ENCODE results near the gene SHB. TPM values are rescaled to one million over a fixed set of nuclear protein-coding genes. Genes with fewer than 3 reads are reported as not detected.

Gene SHB
- total RNA-seq, 1 experiment from 2014 or later: 28.7 TPM

DNA sequence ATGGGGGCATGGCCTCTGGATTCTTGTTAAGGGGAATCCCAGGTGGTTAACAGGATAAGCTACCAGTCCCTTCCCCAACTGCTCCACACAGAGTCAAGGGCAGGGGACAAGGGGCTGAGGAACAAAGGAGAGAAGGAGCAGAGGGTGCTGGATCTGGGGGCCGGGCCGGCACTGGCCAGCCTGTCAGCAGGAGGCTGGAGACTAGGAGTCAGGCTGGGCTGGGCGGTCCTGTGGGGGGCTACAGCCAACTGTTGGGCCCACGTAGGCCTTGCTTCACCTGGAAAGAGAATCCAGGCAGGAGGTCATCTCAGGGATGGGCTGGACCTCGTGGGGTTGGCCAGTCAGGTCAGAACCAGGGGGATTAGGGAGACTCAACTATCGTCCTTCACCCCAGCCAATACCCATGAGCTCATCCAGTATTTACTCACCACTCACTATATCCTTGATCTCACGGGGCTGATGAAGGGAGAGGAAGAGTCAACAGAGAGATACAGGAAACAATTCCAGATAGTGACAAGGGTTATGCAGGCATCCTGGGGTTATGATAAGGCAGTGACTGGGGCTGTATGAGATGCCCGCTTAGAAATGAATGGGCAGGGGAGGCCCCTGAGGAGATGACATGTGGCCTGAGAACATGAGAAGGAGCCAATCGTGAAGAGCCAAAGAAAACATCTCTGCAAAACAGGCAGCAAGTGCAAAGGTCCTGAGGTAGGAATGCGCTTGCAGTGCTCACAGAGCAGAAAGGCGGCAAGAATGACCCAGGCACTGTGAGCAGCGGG, 117.2 kb downstream of the SHB start:
- ChIA-PET CTCF (no interaction called here), RAD21 (ENCODE audit: low non-redundant PET in 1 of 2, low total read pairs in 2 of 2, uncharacterized antibody in 2 of 2, unreplicated experiment in 2 of 2) (no interaction called here), POLR2A (interaction anchor here (2.2 kb wide), 1 partner anchor 35 kb away, joined by 4 read pairs; no protein-coding TSS in a partner anchor)
- H3K4me3 ChIP-seq (replicated peaks in 1 of 2; ENCODE audit: low read depth in 1 of 2, low read length in 2 of 2): no peak overlapping the region
- intact Hi-C loops (cut with micrococcal nuclease): loop anchor here (5.0 kb wide), 3 partner anchors 40 to 115 kb away; partner anchors contain the start of gene SHB
- BruUV-seq (replicated peaks): no TSS peak
- ATAC-seq: no peak
- no peak for DNase-seq (ENCODE audit: low read depth, low spot score)
- TF ChIP-seq, protein P1, sequence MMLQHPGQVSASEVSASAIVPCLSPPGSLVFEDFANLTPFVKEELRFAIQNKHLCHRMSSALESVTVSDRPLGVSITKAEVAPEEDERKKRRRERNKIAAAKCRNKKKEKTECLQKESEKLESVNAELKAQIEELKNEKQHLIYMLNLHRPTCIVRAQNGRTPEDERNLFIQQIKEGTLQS (IDR thresholded peaks at IDR 0.05): no peak
- TF ChIP-seq POLR2A (IDR thresholded peaks at IDR 0.05; ENCODE audit: borderline replicate concordance, extremely low read depth, insufficient read depth, insufficient read length) (no peak), TCF7L2 (IDR thresholded peaks at IDR 0.05; ENCODE audit: borderline replicate concordance, extremely low read depth, insufficient read depth, insufficient read length) (no peak)
- TF ChIP-seq, protein P2, sequence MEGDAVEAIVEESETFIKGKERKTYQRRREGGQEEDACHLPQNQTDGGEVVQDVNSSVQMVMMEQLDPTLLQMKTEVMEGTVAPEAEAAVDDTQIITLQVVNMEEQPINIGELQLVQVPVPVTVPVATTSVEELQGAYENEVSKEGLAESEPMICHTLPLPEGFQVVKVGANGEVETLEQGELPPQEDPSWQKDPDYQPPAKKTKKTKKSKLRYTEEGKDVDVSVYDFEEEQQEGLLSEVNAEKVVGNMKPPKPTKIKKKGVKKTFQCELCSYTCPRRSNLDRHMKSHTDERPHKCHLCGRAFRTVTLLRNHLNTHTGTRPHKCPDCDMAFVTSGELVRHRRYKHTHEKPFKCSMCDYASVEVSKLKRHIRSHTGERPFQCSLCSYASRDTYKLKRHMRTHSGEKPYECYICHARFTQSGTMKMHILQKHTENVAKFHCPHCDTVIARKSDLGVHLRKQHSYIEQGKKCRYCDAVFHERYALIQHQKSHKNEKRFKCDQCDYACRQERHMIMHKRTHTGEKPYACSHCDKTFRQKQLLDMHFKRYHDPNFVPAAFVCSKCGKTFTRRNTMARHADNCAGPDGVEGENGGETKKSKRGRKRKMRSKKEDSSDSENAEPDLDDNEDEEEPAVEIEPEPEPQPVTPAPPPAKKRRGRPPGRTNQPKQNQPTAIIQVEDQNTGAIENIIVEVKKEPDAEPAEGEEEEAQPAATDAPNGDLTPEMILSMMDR (IDR thresholded peaks at IDR 0.05 in 2 of 3, conservative IDR thresholded peaks at IDR 0.05 in 1 of 3; ENCODE audit: borderline replicate concordance in 1 of 3, insufficient read depth in 1 of 3, low read depth in 2 of 3, low read length in 2 of 3): no peak
- H2AFZ ChIP-seq (ENCODE audit: low read depth, low read length, poor library complexity, severe bottlenecking): no peak overlapping the region
- no peaks in the 10 kb centered on the region; the same call in 1 of the 2 replicates for H3K79me2 ChIP-seq (ENCODE audit: insufficient read depth, low read length)
- H3K9me3 ChIP-seq (ENCODE audit: control insufficient read depth in 1 of 2, insufficient read depth in 1 of 2, low read depth in 1 of 2, low read length in 2 of 2): no peaks in the 10 kb centered on the region
- no peaks in the 10 kb centered on the region for H4K20me1 ChIP-seq (ENCODE audit: insufficient read depth)
- H3K4me2 ChIP-seq (ENCODE audit: low read length): peak overlapping the region; percentile 81; the same call in 1 of the 2 replicates
- H3K36me3 ChIP-seq (ENCODE audit: control insufficient read depth in 1 of 2, insufficient read depth in 2 of 2, low read length in 2 of 2): peaks cover 2 to 31% of the 10 kb centered on the region in 2 experiments; a peak in 2 of 4 replicates
- no peaks in the 10 kb centered on the region for H3K9me2 ChIP-seq (ENCODE audit: insufficient read depth)
- H3K4me1 ChIP-seq (ENCODE audit: control insufficient read depth in 1 of 2, insufficient read depth in 2 of 2, low read length in 2 of 2): peaks cover 44 to 89% of the 10 kb centered on the region in 2 experiments
- H3K27ac ChIP-seq (ENCODE audit: low read depth, low read length): peak overlapping the region; percentile 84; the same call in 1 of the 2 replicates
- no peaks in the 10 kb centered on the region for H3K27me3 ChIP-seq (ENCODE audit: insufficient read depth, low read length)
- H3K9ac ChIP-seq (ENCODE audit: low read length): no peak overlapping the region
